Upper lobe of left lung (tissue), 4 donors: ENCODE results near the gene PRKAB1.

Experiments used
- CTCF ChIP-seq, 6 experiments: fragments of 450-650 bp in 4 of 6; fragments of 200-600 bp in 2 of 6; sonication (generic) in 2 of 6; IDR thresholded peaks; one replicate each; pipeline ENCODE4 v1.5.1; 2016 to 2019; ENCODE audit warnings: antibody characterized with exemption in 6 of 6
- POLR2A ChIP-seq, 4 donors: fragments of 450-650 bp; IDR thresholded peaks; one replicate each; pipeline ENCODE4 v1.5.1; 2016 to 2017; ENCODE audit warnings: antibody characterized with exemption in 4 of 4, mild to moderate bottlenecking in 2 of 4

GRCh38 chr12:119712721-119713120, 44.8 kb downstream of the PRKAB1 start:
- TF ChIP-seq POLR2A (IDR thresholded peaks at IDR 0.05) (no peak), CTCF (IDR thresholded peaks at IDR 0.05) (no peak)
